GM19463 (cell line): ENCODE data around the gene NPBWR2.
A peak's percentile ranks its signal among the peaks of the same experiment; 100 is the strongest.

Source experiments
- ATAC-seq: cut with Tn5 transposase; IDR thresholded peaks from one replicate; pipeline ENCODE4 v1.9.1; 2021; ENCODE audit warnings: mild to moderate bottlenecking, moderate library complexity; ENCODE audit not compliant: unreplicated experiment

NPBWR2 gene

GRCh38 chr20:64074963-64075362 lies 32.4 kb downstream of the NPBWR2 start:
- no peak for ATAC-seq

DNA sequence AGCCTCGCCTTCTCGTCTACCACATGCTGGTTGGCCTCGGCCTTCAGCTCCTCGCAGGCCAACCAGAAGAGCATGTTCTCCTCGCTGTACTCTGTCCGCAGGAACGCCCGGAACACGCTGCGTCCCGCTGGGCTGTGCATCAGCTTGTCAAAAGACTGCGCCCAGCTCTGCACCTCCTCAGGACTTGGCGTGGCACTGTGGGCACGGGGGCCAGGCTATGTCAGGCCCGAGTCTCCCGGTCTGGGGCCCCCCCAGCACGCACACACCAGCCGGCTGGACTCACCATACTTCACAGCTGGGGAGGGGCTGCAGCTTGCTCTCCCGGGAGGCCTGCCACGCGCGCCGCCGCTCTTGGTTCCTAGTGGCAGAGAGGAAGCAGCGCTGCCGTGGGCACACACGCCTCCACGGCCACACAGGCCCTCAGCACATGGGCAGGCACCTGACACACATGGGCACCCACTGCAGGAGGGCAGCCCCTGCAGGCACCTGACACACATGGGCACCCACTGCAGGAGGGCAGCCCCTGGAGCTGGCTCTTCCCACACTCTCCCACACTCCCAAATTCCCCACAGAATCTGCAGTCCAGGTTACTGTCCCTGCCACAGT lies 33.1 kb downstream of the NPBWR2 start:
- ATAC-seq, result no peak

- no peak for ATAC-seq
Observed at GRCh38 chr20:64073476-64074183, 33.7 kb downstream of the NPBWR2 start.

GRCh38 chr20:64072498-64073063 lies 34.8 kb downstream of the NPBWR2 start:
- no peak for ATAC-seq

GRCh38 chr20:64071341-64072332 lies 35.7 kb downstream of the NPBWR2 start:
- ATAC-seq, result no peak

DNA sequence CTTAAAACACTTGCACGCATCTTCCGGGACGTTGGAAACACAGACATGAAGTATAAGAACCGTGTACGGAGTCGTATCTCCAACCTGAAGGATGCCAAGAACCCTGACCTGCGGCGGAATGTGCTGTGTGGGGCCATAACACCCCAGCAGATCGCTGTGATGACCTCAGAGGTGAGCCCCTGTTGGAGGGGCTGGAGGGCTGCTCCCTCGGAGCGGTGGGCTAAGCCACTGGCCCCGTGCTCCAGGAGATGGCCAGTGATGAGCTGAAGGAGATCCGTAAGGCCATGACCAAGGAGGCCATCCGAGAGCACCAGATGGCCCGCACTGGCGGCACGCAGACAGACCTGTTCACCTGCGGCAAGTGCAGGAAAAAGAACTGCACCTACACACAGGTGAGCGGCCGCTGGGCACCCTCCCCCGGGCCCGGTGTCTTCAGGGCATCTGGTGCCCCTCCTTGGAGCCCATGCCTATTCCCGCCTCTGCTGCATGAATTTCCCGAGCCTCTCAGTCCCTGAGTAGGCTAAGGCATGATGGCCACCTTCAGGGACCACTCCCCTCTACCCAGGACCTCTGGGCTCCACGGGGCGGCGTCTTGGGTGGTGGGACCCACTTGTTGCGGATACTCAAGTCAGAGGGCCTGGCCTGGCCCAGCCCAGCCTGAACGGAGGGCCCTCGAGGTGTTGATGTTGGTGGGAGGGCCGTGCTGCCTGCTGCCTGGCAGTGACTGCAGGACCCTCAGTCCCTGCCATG lies 36.9 kb downstream of the NPBWR2 start:
- ATAC-seq, result no peak

- no peak for ATAC-seq
Observed at GRCh38 chr20:64069614-64070243, 37.6 kb downstream of the NPBWR2 start.

DNA sequence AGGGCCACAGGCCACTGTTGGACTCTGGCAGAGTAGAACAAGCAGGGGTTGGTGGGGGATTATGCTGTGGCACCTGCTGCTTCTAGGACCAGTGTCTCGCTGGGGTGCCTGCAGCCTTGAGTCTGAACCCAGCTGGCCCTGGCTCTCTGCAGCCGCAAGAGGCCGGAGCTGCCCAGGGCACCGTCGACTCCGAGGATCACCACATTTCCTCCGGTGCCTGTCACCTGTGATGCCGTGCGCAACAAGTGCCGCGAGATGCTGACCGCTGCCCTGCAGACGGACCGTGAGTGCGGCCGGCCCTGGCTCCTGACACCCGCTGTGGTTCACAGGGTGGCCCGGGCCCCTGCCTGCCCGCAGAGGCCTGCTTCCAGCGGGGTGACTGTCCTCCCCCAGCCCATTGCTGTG lies 38.2 kb downstream of the NPBWR2 start:
- ATAC-seq, result no peak

GRCh38 chr20:64068386-64069208 lies 38.8 kb downstream of the NPBWR2 start:
- ATAC-seq, result no peak

DNA sequence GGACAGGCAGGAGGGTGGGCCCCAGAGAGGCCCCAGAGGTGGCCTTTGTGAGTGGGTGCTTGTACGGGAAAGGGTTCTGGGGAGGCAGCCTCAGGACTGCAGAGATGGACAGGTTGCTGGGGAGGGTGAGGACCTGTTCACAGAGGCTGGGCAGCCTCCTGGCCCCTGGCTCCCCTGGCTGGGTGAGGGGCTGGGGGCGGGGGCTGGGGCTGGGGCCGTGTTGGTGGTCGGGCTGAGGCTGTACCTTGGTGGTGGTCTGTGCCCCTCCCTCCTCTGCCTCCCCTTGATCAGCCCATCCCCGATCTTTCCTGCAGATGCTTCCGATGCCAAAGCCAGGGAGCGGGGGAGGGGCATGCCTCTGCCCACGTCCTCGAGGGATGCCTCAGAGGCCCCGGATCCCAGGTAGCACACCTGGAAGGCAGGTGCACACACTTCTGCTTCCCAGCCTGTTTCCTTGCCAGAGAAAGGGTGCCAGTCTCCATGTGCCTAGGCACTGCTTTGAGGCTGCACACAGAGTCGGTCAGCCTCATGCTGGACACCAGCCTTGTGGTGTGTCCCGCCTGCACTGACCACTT lies 39.5 kb downstream of the NPBWR2 start:
- ATAC-seq, result no peak

DNA sequence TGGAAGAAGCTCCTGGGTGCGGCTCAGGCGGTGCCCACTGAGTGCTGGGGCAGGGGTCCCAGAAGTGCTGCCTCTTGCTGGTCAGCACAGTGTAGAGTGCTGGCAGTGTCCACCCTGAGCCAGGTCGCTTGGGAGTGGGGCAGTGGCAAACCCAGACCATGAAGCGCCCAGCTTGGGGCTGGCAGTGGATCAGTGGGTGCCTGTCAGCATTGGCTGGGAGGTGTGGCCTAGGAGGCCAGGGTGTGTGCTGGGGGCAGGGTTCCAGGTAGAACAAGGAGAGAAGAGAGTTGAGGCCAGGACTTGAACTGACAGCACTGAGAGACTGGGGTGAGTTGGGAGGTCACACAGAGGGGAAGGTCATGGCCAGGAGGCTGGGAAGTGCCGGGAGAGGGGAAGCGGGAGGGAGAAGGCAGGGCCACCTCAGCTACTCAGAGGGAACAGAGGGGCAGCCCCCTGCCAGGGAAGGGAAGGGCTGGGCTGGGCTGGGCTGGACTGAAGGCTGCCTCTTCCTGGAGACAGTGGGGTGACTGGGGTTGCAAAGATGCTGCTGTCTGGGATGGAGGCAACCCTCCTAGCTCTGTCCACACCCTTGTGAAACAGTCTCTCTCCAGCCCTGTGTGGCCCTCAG lies 40.2 kb downstream of the NPBWR2 start:
- ATAC-seq, result no peak

- peak; percentile 47 for ATAC-seq
Observed at GRCh38 chr20:64065974-64066343, 41.4 kb downstream of the NPBWR2 start.

- ATAC-seq, result no peak
Observed at GRCh38 chr20:64065062-64065973, 42.0 kb downstream of the NPBWR2 start.

GRCh38 chr20:64064145-64064698 lies 43.1 kb downstream of the NPBWR2 start:
- no peak for ATAC-seq

DNA sequence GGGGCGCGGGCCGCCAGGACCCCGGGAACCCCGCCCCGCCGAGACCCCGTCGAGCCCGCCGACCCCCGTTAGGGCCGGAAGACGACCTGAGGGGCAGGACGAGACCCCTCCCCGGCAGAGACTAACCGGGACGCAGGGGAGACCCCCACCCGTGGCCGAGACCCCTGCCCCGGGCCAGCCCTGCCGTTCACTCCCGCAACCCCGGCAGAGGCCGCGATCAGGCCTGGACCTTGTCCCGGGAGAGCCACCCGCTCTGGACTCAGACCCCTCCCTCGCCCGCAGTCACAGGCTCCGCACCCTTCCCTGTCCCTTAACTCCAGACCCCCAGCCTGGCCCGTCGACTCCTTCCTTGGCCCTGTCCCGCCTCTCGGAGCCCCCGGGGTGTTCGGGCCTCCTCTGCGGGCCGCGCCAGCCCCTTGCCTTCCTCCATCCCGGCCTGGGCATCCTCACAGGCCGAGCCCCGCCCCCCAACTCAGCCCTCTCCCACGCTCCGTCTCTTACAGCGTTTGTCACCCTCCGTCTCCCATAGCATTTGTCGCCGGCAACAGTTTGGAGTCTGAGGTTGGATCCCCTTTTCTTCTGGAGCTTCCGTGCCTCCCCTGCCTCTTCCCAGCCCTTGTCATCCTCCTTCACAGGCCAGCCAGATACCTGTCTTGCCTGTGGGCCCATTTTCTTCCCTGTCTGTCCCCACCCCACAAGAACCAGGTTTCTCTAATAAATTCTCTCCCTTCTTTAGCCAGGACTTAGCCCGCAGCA lies 43.8 kb downstream of the NPBWR2 start:
- no peak for ATAC-seq
